H9 (cell line): ENCODE results near the gene MIPOL1. TPM values are rescaled to one million over a fixed set of nuclear protein-coding genes. Genes with fewer than 3 reads are reported as not detected.

Source experiments
- DNase-seq: peaks from one replicate; pipeline ENCODE4 v3.0.0-alpha.2; 2017
- H2AFZ ChIP-seq: one replicate; pipeline ENCODE4 v1.6.1; 2013; ENCODE audit warnings: mild to moderate bottlenecking, low read length, control low read depth, moderate library complexity
- H2AK5ac ChIP-seq: 2 replicates; pipeline ENCODE4 v1.6.1; 2013; ENCODE audit warnings: low read length, control low read depth, mixed read lengths; ENCODE audit not compliant: insufficient read length
- H2BK120ac ChIP-seq: one replicate; pipeline ENCODE4 v1.6.1; 2013; ENCODE audit warnings: low read depth, mild to moderate bottlenecking, low read length, control low read depth, inconsistent platforms; ENCODE audit not compliant: poor library complexity, severe bottlenecking
- H2BK12ac ChIP-seq: 2 replicates; pipeline ENCODE4 v1.6.1; 2013; ENCODE audit warnings: low read length, control low read depth, mixed read lengths, low read depth; ENCODE audit not compliant: insufficient read length
- H2BK15ac ChIP-seq: 2 replicates; pipeline ENCODE4 v1.6.1; 2013; ENCODE audit warnings: low read depth, low read length, control low read depth
- H2BK20ac ChIP-seq: one replicate; pipeline ENCODE4 v1.6.1; 2013; ENCODE audit warnings: low read depth, mild to moderate bottlenecking, low read length, control low read depth, inconsistent platforms; ENCODE audit not compliant: poor library complexity, severe bottlenecking
- H2BK5ac ChIP-seq: 2 replicates; pipeline ENCODE4 v1.6.1; 2013; ENCODE audit warnings: low read length, control low read depth, mixed read lengths; ENCODE audit not compliant: insufficient read length
- H3K14ac ChIP-seq: 2 replicates; pipeline ENCODE4 v1.6.1; 2013; ENCODE audit warnings: low read length, control low read depth; ENCODE audit not compliant: insufficient read depth
- H3K18ac ChIP-seq: 2 replicates; pipeline ENCODE4 v1.6.1; 2013; ENCODE audit warnings: low read depth, mild to moderate bottlenecking, mixed read lengths, low read length, control low read depth; ENCODE audit not compliant: insufficient read length
- H3K23ac ChIP-seq: 2 replicates; pipeline ENCODE4 v1.6.1; 2013; ENCODE audit warnings: low read length, control low read depth, mixed read lengths, low read depth; ENCODE audit not compliant: insufficient read length
- H3K23me2 ChIP-seq: 2 replicates; pipeline ENCODE4 v1.6.1; 2013; ENCODE audit warnings: low read depth, mild to moderate bottlenecking, mixed read lengths, low read length, control low read depth; ENCODE audit not compliant: insufficient read length, poor library complexity, severe bottlenecking
- H3K27ac ChIP-seq: 2 replicates; pipeline ENCODE4 v1.5.1; 2013; ENCODE audit warnings: low read length, control low read depth, mixed read lengths, low read depth; ENCODE audit not compliant: insufficient read length
- H3K27me3 ChIP-seq: 2 replicates; pipeline ENCODE4 v1.6.1; 2013; ENCODE audit warnings: low read length, control low read depth, inconsistent platforms; ENCODE audit not compliant: insufficient read depth
- H3K4ac ChIP-seq: 2 replicates; pipeline ENCODE4 v1.6.1; 2013; ENCODE audit warnings: low read depth, mild to moderate bottlenecking, control low read depth, inconsistent platforms, low read length, moderate library complexity
- H3K4me1 ChIP-seq: 2 replicates; pipeline ENCODE4 v1.6.1; 2013; ENCODE audit warnings: low read length, control low read depth, inconsistent platforms; ENCODE audit not compliant: insufficient read depth
- H3K4me2 ChIP-seq: 2 replicates; pipeline ENCODE4 v1.6.1; 2013; ENCODE audit warnings: low read length, control low read depth, mixed read lengths; ENCODE audit not compliant: insufficient read length, insufficient read depth
- H3K56ac ChIP-seq: 2 replicates; pipeline ENCODE4 v1.6.1; 2013; ENCODE audit warnings: low read depth, mild to moderate bottlenecking, mixed read lengths, low read length, control low read depth; ENCODE audit not compliant: insufficient read length
- H3K79me1 ChIP-seq: 2 replicates; pipeline ENCODE4 v1.6.1; 2013; ENCODE audit warnings: low read depth, mild to moderate bottlenecking, moderate library complexity, low read length, control low read depth, inconsistent platforms; ENCODE audit not compliant: insufficient read depth, poor library complexity, severe bottlenecking
- H3K79me2 ChIP-seq: 2 replicates; pipeline ENCODE4 v1.6.1; 2013; ENCODE audit warnings: low read length, control low read depth, inconsistent platforms; ENCODE audit not compliant: insufficient read depth
- H3K9ac ChIP-seq: 2 replicates; pipeline ENCODE4 v1.6.1; 2013; ENCODE audit warnings: low read length, control low read depth, mixed read lengths; ENCODE audit not compliant: insufficient read length; ENCODE audit errors: extremely low read depth
- H3K9me3 ChIP-seq: one replicate; pipeline ENCODE4 v1.6.1; 2013; ENCODE audit warnings: low read depth, low read length, inconsistent platforms; ENCODE audit not compliant: control insufficient read depth
- H3T11ph ChIP-seq: one replicate; pipeline ENCODE4 v1.6.1; 2013; ENCODE audit warnings: mild to moderate bottlenecking, low read length, control low read depth, inconsistent platforms
- H4K20me1 ChIP-seq: one replicate; pipeline ENCODE4 v1.6.1; 2013; ENCODE audit not compliant: control insufficient read depth, insufficient read length, insufficient read depth
- H4K5ac ChIP-seq: 2 replicates; pipeline ENCODE4 v1.6.1; 2013; ENCODE audit warnings: low read depth, mild to moderate bottlenecking, mixed read lengths, low read length, control low read depth; ENCODE audit not compliant: insufficient read length
- H4K8ac ChIP-seq: replicated peaks from 2 replicates; pipeline ENCODE4 v1.6.1; 2013; ENCODE audit warnings: low read length, control low read depth, mixed read lengths, low read depth; ENCODE audit not compliant: insufficient read length
- H4K91ac ChIP-seq: 2 replicates; pipeline ENCODE4 v1.6.1; 2013; ENCODE audit warnings: low read depth, mild to moderate bottlenecking, moderate library complexity, mixed read lengths, low read length, control low read depth; ENCODE audit not compliant: insufficient read length
- H3K27ac Mint-ChIP-seq, 3 experiments: 2 replicates in 2 of 3; 3 replicates in 1 of 3; pipeline ENCODE4 v1.8.0; 2020 to 2021; ENCODE audit warnings: mixed read lengths in 3 of 3, mild to moderate bottlenecking in 1 of 3, moderate library complexity in 1 of 3
- H3K27me3 Mint-ChIP-seq: 2 replicates; pipeline ENCODE4 v1.8.0; 2021; ENCODE audit warnings: low read depth, mild to moderate bottlenecking, moderate library complexity, mixed read lengths
- H3K36me3 Mint-ChIP-seq, 3 experiments: 2 replicates in 2 of 3; 3 replicates in 1 of 3; pipeline ENCODE4 v1.8.0; 2020 to 2021; ENCODE audit warnings: low read depth in 3 of 3, mixed read lengths in 3 of 3; ENCODE audit not compliant: insufficient read depth in 1 of 3
- H3K4me1 Mint-ChIP-seq, 2 experiments: 2 replicates each; pipeline ENCODE4 v1.8.0; 2020; ENCODE audit warnings: mixed read lengths in 2 of 2
- H3K4me3 Mint-ChIP-seq, 2 experiments: 2 replicates in 1 of 2; 3 replicates in 1 of 2; pipeline ENCODE4 v1.8.0; 2020 to 2021; ENCODE audit warnings: mild to moderate bottlenecking in 2 of 2, mixed read lengths in 2 of 2, moderate library complexity in 1 of 2
- H3K9me3 Mint-ChIP-seq, 2 experiments: 2 replicates in 1 of 2; 3 replicates in 1 of 2; pipeline ENCODE4 v1.8.0; 2020; ENCODE audit warnings: mild to moderate bottlenecking in 2 of 2, mixed read lengths in 2 of 2, moderate library complexity in 1 of 2
- WGBS: extraction: QIAGEN DNeasy Blood & Tissue Kit; methylation state at CpG from one replicate; pipeline ENCODE4 v1.1.7; 2013; ENCODE audit warnings: missing lambda C conversion rate, low lambda C conversion rate, mixed read lengths; ENCODE audit not compliant: insufficient read length; ENCODE audit errors: extremely low coverage; 5-methylcytosine and 5-hydroxymethylcytosine counted together
- total RNA-seq: library from RNA; stranded (reverse); gene quantifications from 2 replicates; pipeline ENCODE4 v1.2.1, GENCODE V29; 2021
- TF ChIP-seq, protein P1 (sequence below): fragments of 200-600 bp; sonication (generic); conservative IDR thresholded peaks from 3 replicates; pipeline ENCODE4 v1.8.0; 2021; ENCODE audit warnings: antibody characterized with exemption, mild to moderate bottlenecking

The MIPOL1 gene
- total RNA-seq, 1 experiment from 2014 or later, result 15.6 TPM

DNA sequence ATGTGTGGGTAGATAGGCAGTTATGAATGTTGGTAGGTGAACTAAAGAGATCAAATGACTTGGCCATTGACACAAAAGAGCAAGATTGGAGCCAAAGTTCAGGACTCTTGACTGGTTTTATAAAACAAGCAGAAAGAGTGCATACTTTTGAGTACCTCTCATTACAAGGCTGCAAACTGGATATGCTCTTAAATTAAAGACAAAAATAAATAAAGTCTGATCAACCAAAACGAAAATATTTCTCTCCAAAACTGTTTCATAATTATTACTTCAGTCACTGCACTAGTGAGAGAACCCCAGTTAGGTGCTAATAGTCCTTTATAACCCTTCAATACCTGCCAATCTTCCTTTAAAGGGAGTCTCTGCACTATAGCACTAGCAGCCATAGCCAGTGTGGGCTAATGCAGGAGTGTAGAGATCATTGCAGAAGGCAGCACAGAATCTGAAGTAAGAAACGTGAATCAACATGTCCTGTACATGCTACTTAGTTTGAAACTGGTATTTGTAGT, 250.2 kb downstream of the MIPOL1 start:
- Histone ChIP-seq H3T11ph (no peak overlapping the region), H3K79me1 (no peaks in the 10 kb centered on the region), H2BK15ac (no peak overlapping the region), H4K5ac (no peak overlapping the region), H4K8ac (no peak overlapping the region), H3K9ac (no peak overlapping the region), H3K56ac (no peak overlapping the region), H2BK5ac (no peak overlapping the region), H3K18ac (no peak overlapping the region), H3K9me3 (no peaks in the 10 kb centered on the region), H3K14ac (no peak overlapping the region), H4K20me1 (no peaks in the 10 kb centered on the region), H3K79me2 (no peaks in the 10 kb centered on the region), H3K23me2 (no peaks in the 10 kb centered on the region), H3K27ac (no peak overlapping the region), H3K4me2 (no peak overlapping the region), H4K91ac (no peak overlapping the region), H3K4me1 (no peaks in the 10 kb centered on the region), H3K4ac (no peak overlapping the region), H2BK20ac (no peak overlapping the region), H3K23ac (no peak overlapping the region), H2AFZ (no peak overlapping the region), H2BK12ac (no peak overlapping the region), H2AK5ac (no peak overlapping the region), H3K27me3 (no peaks in the 10 kb centered on the region), H2BK120ac (no peak overlapping the region)
- no peaks in the 10 kb centered on the region for H3K27me3 Mint-ChIP-seq
- TF ChIP-seq, protein P1, sequence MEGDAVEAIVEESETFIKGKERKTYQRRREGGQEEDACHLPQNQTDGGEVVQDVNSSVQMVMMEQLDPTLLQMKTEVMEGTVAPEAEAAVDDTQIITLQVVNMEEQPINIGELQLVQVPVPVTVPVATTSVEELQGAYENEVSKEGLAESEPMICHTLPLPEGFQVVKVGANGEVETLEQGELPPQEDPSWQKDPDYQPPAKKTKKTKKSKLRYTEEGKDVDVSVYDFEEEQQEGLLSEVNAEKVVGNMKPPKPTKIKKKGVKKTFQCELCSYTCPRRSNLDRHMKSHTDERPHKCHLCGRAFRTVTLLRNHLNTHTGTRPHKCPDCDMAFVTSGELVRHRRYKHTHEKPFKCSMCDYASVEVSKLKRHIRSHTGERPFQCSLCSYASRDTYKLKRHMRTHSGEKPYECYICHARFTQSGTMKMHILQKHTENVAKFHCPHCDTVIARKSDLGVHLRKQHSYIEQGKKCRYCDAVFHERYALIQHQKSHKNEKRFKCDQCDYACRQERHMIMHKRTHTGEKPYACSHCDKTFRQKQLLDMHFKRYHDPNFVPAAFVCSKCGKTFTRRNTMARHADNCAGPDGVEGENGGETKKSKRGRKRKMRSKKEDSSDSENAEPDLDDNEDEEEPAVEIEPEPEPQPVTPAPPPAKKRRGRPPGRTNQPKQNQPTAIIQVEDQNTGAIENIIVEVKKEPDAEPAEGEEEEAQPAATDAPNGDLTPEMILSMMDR, result no peak
- no peak overlapping the region for H3K27ac Mint-ChIP-seq
- H3K9me3 Mint-ChIP-seq, result peaks cover 0 to 6% of the 10 kb centered on the region in 2 experiments; a peak in 2 of 5 replicates
- H3K36me3 Mint-ChIP-seq, result peaks cover 0 to 10% (median 5%) of the 10 kb centered on the region in 3 experiments; a peak in 3 of 7 replicates
- DNase-seq, result no peak
- no peaks in the 10 kb centered on the region for H3K4me1 Mint-ChIP-seq
- no peak overlapping the region for H3K4me3 Mint-ChIP-seq
- no CpG with 5 or more reads among the region's 2 CpGs for WGBS
